ENCODE data around the gene GFY. TPM values are rescaled to one million over a fixed set of nuclear protein-coding genes. Genes with fewer than 3 reads are reported as not detected.

The GFY gene
- total RNA-seq, 1 donor, result not detected

GRCh38 chr19:49432141-49433073 is 7.2 kb downstream of the GFY start:
- H3K4me1 ChIP-seq (ENCODE audit: insufficient read depth, low read length), result no peaks in the 10 kb centered on the region
- H2AFZ ChIP-seq (ENCODE audit: low read length), result no peak overlapping the region
- no peaks in the 10 kb centered on the region for H4K20me1 ChIP-seq (ENCODE audit: insufficient read depth, low read length)
- DNase-seq (ENCODE audit: insufficient read length, low spot score, missing footprints), result peak; percentile 62
- H3K4me2 ChIP-seq (ENCODE audit: insufficient read depth, low read length), result no peak overlapping the region
- no peak overlapping the region for H3K4me3 ChIP-seq (ENCODE audit: insufficient read depth, low read length)
- H3K79me2 ChIP-seq (ENCODE audit: insufficient read depth, low read length), result no peaks in the 10 kb centered on the region
- H3K27me3 ChIP-seq (ENCODE audit: insufficient read depth, low read length), result peaks cover 72% of the 10 kb centered on the region
- no peaks in the 10 kb centered on the region for H3K36me3 ChIP-seq (ENCODE audit: insufficient read depth, low read length)
- no peaks in the 10 kb centered on the region for H3K9me3 ChIP-seq (ENCODE audit: low read depth, low read length)
- TF ChIP-seq, protein P1, sequence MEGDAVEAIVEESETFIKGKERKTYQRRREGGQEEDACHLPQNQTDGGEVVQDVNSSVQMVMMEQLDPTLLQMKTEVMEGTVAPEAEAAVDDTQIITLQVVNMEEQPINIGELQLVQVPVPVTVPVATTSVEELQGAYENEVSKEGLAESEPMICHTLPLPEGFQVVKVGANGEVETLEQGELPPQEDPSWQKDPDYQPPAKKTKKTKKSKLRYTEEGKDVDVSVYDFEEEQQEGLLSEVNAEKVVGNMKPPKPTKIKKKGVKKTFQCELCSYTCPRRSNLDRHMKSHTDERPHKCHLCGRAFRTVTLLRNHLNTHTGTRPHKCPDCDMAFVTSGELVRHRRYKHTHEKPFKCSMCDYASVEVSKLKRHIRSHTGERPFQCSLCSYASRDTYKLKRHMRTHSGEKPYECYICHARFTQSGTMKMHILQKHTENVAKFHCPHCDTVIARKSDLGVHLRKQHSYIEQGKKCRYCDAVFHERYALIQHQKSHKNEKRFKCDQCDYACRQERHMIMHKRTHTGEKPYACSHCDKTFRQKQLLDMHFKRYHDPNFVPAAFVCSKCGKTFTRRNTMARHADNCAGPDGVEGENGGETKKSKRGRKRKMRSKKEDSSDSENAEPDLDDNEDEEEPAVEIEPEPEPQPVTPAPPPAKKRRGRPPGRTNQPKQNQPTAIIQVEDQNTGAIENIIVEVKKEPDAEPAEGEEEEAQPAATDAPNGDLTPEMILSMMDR (IDR thresholded peaks at IDR 0.05; ENCODE audit: extremely low read depth, low read depth, low read length), result no peak
- H3K27ac ChIP-seq (ENCODE audit: low read depth, low read length), result no peak overlapping the region

DNA sequence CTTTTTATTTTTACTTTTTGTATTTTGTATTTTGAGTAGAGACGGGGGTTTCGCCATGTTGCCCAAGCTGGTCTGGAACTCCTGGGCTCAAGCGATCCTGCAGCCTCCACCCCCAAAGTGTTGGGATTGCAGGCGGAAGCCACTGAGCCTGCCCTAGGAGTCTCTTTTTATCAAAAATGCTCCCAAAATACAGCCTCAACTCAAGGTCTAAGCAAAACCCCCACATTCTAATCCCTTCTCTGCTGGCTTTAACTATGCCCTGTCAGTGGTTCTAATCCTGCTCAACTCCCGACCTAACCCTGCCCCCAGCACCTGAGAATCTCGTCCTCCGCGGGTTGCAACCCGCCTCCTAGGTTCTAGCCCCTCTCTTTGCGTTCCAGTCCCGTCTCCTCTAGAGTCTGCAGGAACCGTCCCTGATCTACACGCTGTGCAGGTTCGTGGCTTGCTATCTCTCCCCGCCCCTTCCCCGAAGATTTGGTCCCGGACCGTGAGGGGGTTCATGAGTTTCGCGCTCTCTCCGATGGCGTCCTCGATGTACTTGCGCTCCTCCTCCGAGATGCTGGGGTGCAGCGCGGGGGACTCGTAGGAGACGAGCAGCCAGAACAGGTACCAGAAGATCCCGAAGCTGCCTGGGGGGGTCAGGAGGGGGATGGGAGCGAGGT is 8.2 kb downstream of the GFY start:
- H3K4me2 ChIP-seq (ENCODE audit: insufficient read depth, low read length), result no peak overlapping the region
- peaks cover 74% of the 10 kb centered on the region for H3K27me3 ChIP-seq (ENCODE audit: insufficient read depth, low read length)
- TF ChIP-seq, protein P1 (IDR thresholded peaks at IDR 0.05; ENCODE audit: extremely low read depth, low read depth, low read length), result no peak
- H3K79me2 ChIP-seq (ENCODE audit: insufficient read depth, low read length), result no peaks in the 10 kb centered on the region
- no peak overlapping the region for H3K4me3 ChIP-seq (ENCODE audit: insufficient read depth, low read length)
- H2AFZ ChIP-seq (ENCODE audit: low read length), result no peak overlapping the region
- H3K27ac ChIP-seq (ENCODE audit: low read depth, low read length), result no peak overlapping the region
- no peaks in the 10 kb centered on the region for H3K4me1 ChIP-seq (ENCODE audit: insufficient read depth, low read length)
- peak; percentile 68 for DNase-seq (ENCODE audit: insufficient read length, low spot score, missing footprints)
- no peaks in the 10 kb centered on the region for H3K36me3 ChIP-seq (ENCODE audit: insufficient read depth, low read length)
- no peaks in the 10 kb centered on the region for H4K20me1 ChIP-seq (ENCODE audit: insufficient read depth, low read length)
- no peaks in the 10 kb centered on the region for H3K9me3 ChIP-seq (ENCODE audit: low read depth, low read length)

- H3K4me1 ChIP-seq (ENCODE audit: insufficient read depth, low read length), result no peaks in the 10 kb centered on the region
- no peaks in the 10 kb centered on the region for H3K79me2 ChIP-seq (ENCODE audit: insufficient read depth, low read length)
- peak; percentile 85 for DNase-seq (ENCODE audit: insufficient read length, low spot score, missing footprints)
- H2AFZ ChIP-seq (ENCODE audit: low read length), result no peak overlapping the region
- H4K20me1 ChIP-seq (ENCODE audit: insufficient read depth, low read length), result no peaks in the 10 kb centered on the region
- no peak overlapping the region for H3K4me3 ChIP-seq (ENCODE audit: insufficient read depth, low read length)
- H3K27me3 ChIP-seq (ENCODE audit: insufficient read depth, low read length), result peaks cover 74% of the 10 kb centered on the region
- H3K4me2 ChIP-seq (ENCODE audit: insufficient read depth, low read length), result no peak overlapping the region
- TF ChIP-seq, protein P1 (IDR thresholded peaks at IDR 0.05; ENCODE audit: extremely low read depth, low read depth, low read length), result no peak
- no peaks in the 10 kb centered on the region for H3K9me3 ChIP-seq (ENCODE audit: low read depth, low read length)
- no peak overlapping the region for H3K27ac ChIP-seq (ENCODE audit: low read depth, low read length)
- H3K36me3 ChIP-seq (ENCODE audit: insufficient read depth, low read length), result no peaks in the 10 kb centered on the region
Measured at GRCh38 chr19:49434907-49435583, 9.9 kb downstream of the GFY start.

Data from osteoblast (primary cell).